Right lobe of liver (tissue), 6 donors: ENCODE data around the gene TRAPPC3. TPM values are rescaled to one million over a fixed set of nuclear protein-coding genes. Genes with fewer than 3 reads are reported as not detected.

Source experiments
- ATAC-seq, 4 donors: fragments of 200-7000 bp; cut with Tn5 transposase; one replicate each; pipeline ENCODE4 v1.9.1; 2020; ENCODE audit warnings: mild to moderate bottlenecking in 4 of 4, moderate library complexity in 4 of 4
- DNase-seq, 3 donors: peaks; one replicate each; pipeline ENCODE4 v3.0.0-alpha.2; 2020
- H3K27ac ChIP-seq, 3 donors: fragments of 200-600 bp; one replicate each; pipeline ENCODE4 v1.8.0; 2022
- H3K27me3 ChIP-seq, 2 donors: fragments of 200-600 bp; one replicate each; pipeline ENCODE4 v1.8.0; 2022
- H3K36me3 ChIP-seq, 4 donors: fragments of 200-600 bp; sonication (generic) in 1 of 4; one replicate each; pipeline versions ENCODE4 v1.5.1 to v1.8.0; 2017 to 2022; ENCODE audit warnings: control low read depth in 1 of 4
- H3K4me1 ChIP-seq, 4 donors: fragments of 200-600 bp; sonication (generic) in 1 of 4; one replicate each; pipeline versions ENCODE4 v1.5.1 to v1.8.0; 2017 to 2022; ENCODE audit warnings: control low read depth in 1 of 4
- H3K4me3 ChIP-seq, 3 donors: fragments of 200-600 bp; one replicate each; pipeline ENCODE4 v1.8.0; 2022
- H3K9me3 ChIP-seq, 4 donors: fragments of 200-600 bp; sonication (generic) in 1 of 4; one replicate each; pipeline versions ENCODE4 v1.5.1 to v1.8.0; 2017 to 2022; ENCODE audit warnings: control low read depth in 1 of 4
- POLR2A ChIP-seq: fragments of 450-650 bp; IDR thresholded peaks from one replicate; pipeline ENCODE4 v1.6.1; 2017; ENCODE audit warnings: antibody characterized with exemption, mild to moderate bottlenecking
- WGBS: methylation state at CpG from one replicate; pipeline ENCODE4 v1.1.6; 2018; ENCODE audit warnings: low coverage, low lambda C conversion rate; ENCODE audit not compliant: insufficient coverage; ENCODE audit errors: missing lambda C conversion rate; 5-methylcytosine and 5-hydroxymethylcytosine counted together
- intact Hi-C, 2 donors: fragments of 100-400 bp; cut with DNase I; formaldehyde crosslinking; loops; one replicate each; pipeline versions ENCODE4 v1.11.2 to v1.14.1; 2022
- total RNA-seq, 6 experiments: library from RNA; depleted of rRNA in 2 of 6; stranded (reverse); fragments of >200 nt in 2 of 6; fragmentation: NEBNext Ultra II Directional in 3 of 6; extraction: Animal tissue kit (Norgen Biotek cat#: 25700) in 3 of 6; gene quantifications; one replicate each; pipeline versions ENCODE4 v1.1.0 to v1.2.4, GENCODE V29; 2016 to 2023
- TF ChIP-seq, protein P1 (sequence below), 4 donors: fragments of 200-600 bp in 3 of 4; fragments of 450-650 bp in 1 of 4; IDR thresholded peaks; one replicate each; pipeline versions ENCODE4 v1.5.1 to v1.8.0; 2016 to 2022; ENCODE audit warnings: antibody characterized with exemption in 4 of 4, mild to moderate bottlenecking in 2 of 4
- donor health status: DM: no; HTN: yes; CAD: no.
- donor health status: DM: no; HTN: no; CAD: no.
- donor health status: DM: no; HTN: no; CAD: no.
- donor health status: DM: no; HTN: yes; CAD: no.
- donor health status: DM: no; HTN: yes; CAD: no.

Gene TRAPPC3
- total RNA-seq, 6 experiments from 2014 or later: 26.0 to 52.4 (median 30.9) TPM

- no peaks in the 10 kb centered on the region for H3K9me3 ChIP-seq
- H3K27me3 ChIP-seq: no peaks in the 10 kb centered on the region
- 89% methylated on average over 6 of the region's 15 CpGs for WGBS
- intact Hi-C loops: no loop called here
- no peak overlapping the region for H3K27ac ChIP-seq
- peaks cover 0 to 12% (median 1%) of the 10 kb centered on the region in 4 donors for H3K36me3 ChIP-seq
- H3K4me3 ChIP-seq: no peak overlapping the region
- no peak for TF ChIP-seq POLR2A
- TF ChIP-seq, protein P1, sequence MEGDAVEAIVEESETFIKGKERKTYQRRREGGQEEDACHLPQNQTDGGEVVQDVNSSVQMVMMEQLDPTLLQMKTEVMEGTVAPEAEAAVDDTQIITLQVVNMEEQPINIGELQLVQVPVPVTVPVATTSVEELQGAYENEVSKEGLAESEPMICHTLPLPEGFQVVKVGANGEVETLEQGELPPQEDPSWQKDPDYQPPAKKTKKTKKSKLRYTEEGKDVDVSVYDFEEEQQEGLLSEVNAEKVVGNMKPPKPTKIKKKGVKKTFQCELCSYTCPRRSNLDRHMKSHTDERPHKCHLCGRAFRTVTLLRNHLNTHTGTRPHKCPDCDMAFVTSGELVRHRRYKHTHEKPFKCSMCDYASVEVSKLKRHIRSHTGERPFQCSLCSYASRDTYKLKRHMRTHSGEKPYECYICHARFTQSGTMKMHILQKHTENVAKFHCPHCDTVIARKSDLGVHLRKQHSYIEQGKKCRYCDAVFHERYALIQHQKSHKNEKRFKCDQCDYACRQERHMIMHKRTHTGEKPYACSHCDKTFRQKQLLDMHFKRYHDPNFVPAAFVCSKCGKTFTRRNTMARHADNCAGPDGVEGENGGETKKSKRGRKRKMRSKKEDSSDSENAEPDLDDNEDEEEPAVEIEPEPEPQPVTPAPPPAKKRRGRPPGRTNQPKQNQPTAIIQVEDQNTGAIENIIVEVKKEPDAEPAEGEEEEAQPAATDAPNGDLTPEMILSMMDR (IDR thresholded peaks at IDR 0.05): no peak
- H3K4me1 ChIP-seq: no peaks in the 10 kb centered on the region
- DNase-seq: no peak
- no peak for ATAC-seq
These were observed 17.9 kb upstream of the TRAPPC3 start for GRCh38 chr1:36166938-36167905.

DNA sequence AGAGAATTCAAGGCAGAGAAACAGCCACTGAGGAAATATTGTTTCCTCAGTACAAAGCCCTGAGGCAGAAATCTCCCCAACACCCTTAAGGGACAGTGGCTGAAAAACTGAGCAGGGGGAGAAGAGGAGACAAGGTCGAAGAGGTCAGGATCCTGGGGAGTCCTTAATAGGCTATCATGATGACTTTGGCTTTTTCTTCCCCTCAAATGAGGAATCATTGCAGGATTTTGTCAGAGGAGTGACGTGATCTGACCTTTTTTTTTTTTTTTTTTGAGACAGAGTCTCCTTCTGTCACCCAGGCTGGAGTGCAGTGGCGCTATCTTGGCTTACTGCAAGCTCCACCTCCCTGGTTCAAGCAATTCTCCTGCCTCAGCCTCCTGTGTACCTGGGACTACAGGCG lies 16.9 kb upstream of the TRAPPC3 start:
- WGBS: 54% methylated on average over 3 of the region's 4 CpGs
- Histone ChIP-seq H3K4me1 (no peaks in the 10 kb centered on the region), H3K27me3 (no peaks in the 10 kb centered on the region), H3K27ac (no peak overlapping the region), H3K4me3 (no peak overlapping the region), H3K9me3 (no peaks in the 10 kb centered on the region), H3K36me3 (peaks cover 0 to 1% (median 0%) of the 10 kb centered on the region in 4 donors)
- intact Hi-C loops: no loop called here
- DNase-seq: no peak
- TF ChIP-seq POLR2A: no peak
- TF ChIP-seq, protein P1 (IDR thresholded peaks at IDR 0.05): no peak
- ATAC-seq: no peak

DNA sequence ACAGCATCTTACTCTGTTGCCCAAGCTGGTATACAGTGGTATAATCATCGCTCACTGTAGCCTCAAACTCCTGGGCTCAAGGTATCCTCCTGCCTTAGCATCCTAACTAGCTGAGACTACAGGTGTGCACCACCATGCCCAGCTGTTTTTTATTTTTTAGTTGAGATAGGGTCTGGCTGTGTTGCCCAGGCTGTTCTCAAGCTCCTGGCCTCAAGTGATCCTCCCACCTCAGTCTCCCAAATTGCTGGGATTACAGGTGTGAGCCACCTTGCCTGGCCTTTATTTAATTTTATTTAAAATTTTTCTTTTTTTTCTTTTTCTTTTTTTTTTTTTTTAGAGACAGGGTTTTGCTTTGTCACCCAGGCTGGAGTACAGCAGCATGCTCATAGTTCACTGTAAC lies 15.9 kb upstream of the TRAPPC3 start:
- H3K9me3 ChIP-seq: no peaks in the 10 kb centered on the region
- H3K27ac ChIP-seq: no peak overlapping the region
- 83% methylated on average over 1 of the region's 1 CpG for whole genome bisulfite sequencing
- no peaks in the 10 kb centered on the region for H3K36me3 ChIP-seq
- H3K27me3 ChIP-seq: no peaks in the 10 kb centered on the region
- no peak for TF ChIP-seq POLR2A
- TF ChIP-seq, protein P1 (IDR thresholded peaks at IDR 0.05): no peak
- DNase-seq (no peak), ATAC-seq (no peak)
- H3K4me3 ChIP-seq: no peak overlapping the region
- peaks cover 0 to 5% (median 1%) of the 10 kb centered on the region in 4 donors for H3K4me1 ChIP-seq
- intact Hi-C loops: no loop called here

DNA sequence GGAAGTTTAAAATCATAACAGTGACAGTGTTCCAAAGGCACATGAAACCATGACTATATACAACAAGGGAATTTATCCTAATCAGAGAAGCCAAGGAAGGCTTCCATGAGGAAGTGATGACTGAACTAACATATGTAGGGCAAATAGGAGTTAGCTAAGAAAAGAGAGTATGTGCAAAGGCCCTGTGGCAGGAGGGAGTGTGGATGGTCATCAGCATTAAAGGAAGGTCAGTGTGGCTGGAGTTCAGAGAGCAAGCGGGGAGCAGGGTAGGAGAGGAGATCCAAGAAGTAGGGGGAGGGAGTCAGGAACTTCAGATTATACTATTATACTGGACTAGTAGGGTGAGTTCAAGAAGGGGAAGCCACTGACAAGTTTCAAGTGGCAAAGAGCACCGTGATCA lies 15.1 kb upstream of the TRAPPC3 start:
- intact Hi-C loops: no loop called here
- ATAC-seq (no peak), DNase-seq (no peak)
- TF ChIP-seq, protein P1 (IDR thresholded peaks at IDR 0.05): no peak
- TF ChIP-seq POLR2A: no peak
- peaks cover 0 to 9% (median 1%) of the 10 kb centered on the region in 4 donors for H3K4me1 ChIP-seq
- WGBS: 83% methylated on average over 2 of the region's 2 CpGs
- no peaks in the 10 kb centered on the region for H3K36me3 ChIP-seq
- no peak overlapping the region for H3K4me3 ChIP-seq
- H3K27me3 ChIP-seq: no peaks in the 10 kb centered on the region
- no peak overlapping the region for H3K27ac ChIP-seq
- H3K9me3 ChIP-seq: no peaks in the 10 kb centered on the region
